ENCODE data around the gene GRK4.
"Not testable (repeated sequence)": the region's sequence is repeated elsewhere in the genome, so short reads cannot be mapped to it uniquely, and the experiment has no call there.

The GRK4 gene

GRCh38 chr4:2930758-2931511 lies 32.4 kb upstream of the GRK4 start:
- no peak for DNase-seq (ENCODE audit: extremely low read depth in 1 of 2, low read depth in 1 of 2)

GRCh38 chr4:2931512-2932301 lies 31.7 kb upstream of the GRK4 start:
- no peak for DNase-seq (ENCODE audit: extremely low read depth in 1 of 2, low read depth in 1 of 2)

GRCh38 chr4:2932321-2932950 lies 30.9 kb upstream of the GRK4 start:
- DNase-seq (ENCODE audit: extremely low read depth in 1 of 2, low read depth in 1 of 2) = no peak

- no peak for DNase-seq (ENCODE audit: extremely low read depth in 1 of 2, low read depth in 1 of 2)
These were observed 30.3 kb upstream of the GRK4 start for GRCh38 chr4:2932951-2933565.

- no peak for DNase-seq (ENCODE audit: extremely low read depth in 1 of 2, low read depth in 1 of 2)
These were observed 29.8 kb upstream of the GRK4 start for GRCh38 chr4:2933566-2934076.

- no peak for DNase-seq (ENCODE audit: extremely low read depth in 1 of 2, low read depth in 1 of 2)
These were observed 29.1 kb upstream of the GRK4 start for GRCh38 chr4:2934077-2934812.

GRCh38 chr4:2934813-2935761 lies 28.3 kb upstream of the GRK4 start:
- peak; percentile 89 to 98 for DNase-seq (ENCODE audit: extremely low read depth in 1 of 2, low read depth in 1 of 2)

- DNase-seq (ENCODE audit: extremely low read depth in 1 of 2, low read depth in 1 of 2) = no peak
These were observed 27.3 kb upstream of the GRK4 start for GRCh38 chr4:2935762-2936743.

- DNase-seq (ENCODE audit: extremely low read depth in 1 of 2, low read depth in 1 of 2) = no peak
These were observed 26.6 kb upstream of the GRK4 start for GRCh38 chr4:2936773-2937145.

GRCh38 chr4:2937146-2937857 lies 26.1 kb upstream of the GRK4 start:
- DNase-seq (ENCODE audit: extremely low read depth in 1 of 2, low read depth in 1 of 2) = no peak

- DNase-seq (ENCODE audit: extremely low read depth in 1 of 2, low read depth in 1 of 2) = no peak
These were observed 25.4 kb upstream of the GRK4 start for GRCh38 chr4:2937986-2938385.

- DNase-seq (ENCODE audit: extremely low read depth in 1 of 2, low read depth in 1 of 2) = not testable (repeated sequence)
These were observed 25.0 kb upstream of the GRK4 start for GRCh38 chr4:2938411-2938810.

GRCh38 chr4:2938906-2939305 lies 24.5 kb upstream of the GRK4 start:
- no peak for DNase-seq (ENCODE audit: extremely low read depth in 1 of 2, low read depth in 1 of 2)

GRCh38 chr4:2939383-2940243 lies 23.8 kb upstream of the GRK4 start:
- no peak for DNase-seq (ENCODE audit: extremely low read depth in 1 of 2, low read depth in 1 of 2)

- no peak for DNase-seq (ENCODE audit: extremely low read depth in 1 of 2, low read depth in 1 of 2)
These were observed 22.9 kb upstream of the GRK4 start for GRCh38 chr4:2940267-2941137.

Measured in activated CD8-positive, alpha-beta memory T cell treated with anti-CD3 and anti-CD28 coated beads for 1 hour (primary cell).